KOPT-K1 (cell line): ENCODE data around the gene FRMD4A.
"Not testable (repeated sequence)": the region's sequence is repeated elsewhere in the genome, so short reads cannot be mapped to it uniquely, and the experiment has no call there.

ENCODE experiments used
- H3K27ac ChIP-seq: fragments of 200-600 bp; sonication (generic); 2 replicates; pipeline ENCODE4 v1.5.1; 2016; ENCODE audit warnings: antibody characterized with exemption, mild to moderate bottlenecking, low read depth, low read length; ENCODE audit not compliant: poor library complexity, severe bottlenecking
- H3K36me3 ChIP-seq: fragments of 200-600 bp; sonication (generic); 2 replicates; pipeline ENCODE4 v1.5.1; 2017; ENCODE audit warnings: antibody characterized with exemption, mild to moderate bottlenecking, low read length, moderate library complexity; ENCODE audit not compliant: insufficient read depth
- H3K9me3 ChIP-seq: fragments of 200-600 bp; sonication (generic); 2 replicates; pipeline ENCODE4 v1.5.1; 2017; ENCODE audit warnings: antibody characterized with exemption, low read length, mild to moderate bottlenecking; ENCODE audit not compliant: insufficient read depth, poor library complexity, severe bottlenecking

Gene FRMD4A

DNA sequence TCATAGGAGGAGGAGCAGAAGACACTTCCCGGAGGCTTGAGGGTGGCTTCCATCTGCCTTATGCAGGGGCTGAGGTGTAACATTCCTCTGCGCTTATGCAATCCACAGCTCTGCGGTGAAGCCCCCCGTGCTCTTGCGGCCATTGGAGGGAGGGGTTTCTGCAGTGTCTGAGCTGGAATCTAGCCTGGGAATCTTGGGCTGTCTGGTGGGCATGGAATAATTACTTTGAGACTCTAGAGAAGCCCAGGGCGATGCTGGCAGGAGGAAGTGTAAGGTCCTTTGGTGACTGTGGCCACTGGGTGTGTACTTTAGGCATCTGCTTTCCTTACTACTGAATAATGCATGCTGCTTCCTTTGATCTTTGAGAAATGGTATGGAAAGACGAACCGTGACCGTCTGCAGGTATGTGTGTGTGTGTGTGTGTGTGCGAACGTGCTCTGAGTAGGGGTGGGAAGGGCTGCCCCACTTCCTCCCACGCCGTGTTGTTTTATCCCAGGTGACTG, 563.0 kb downstream of the FRMD4A start:
- H3K27ac ChIP-seq, result no peak overlapping the region
- H3K36me3 ChIP-seq, result no peaks in the 10 kb centered on the region
- no peaks in the 10 kb centered on the region for H3K9me3 ChIP-seq

DNA sequence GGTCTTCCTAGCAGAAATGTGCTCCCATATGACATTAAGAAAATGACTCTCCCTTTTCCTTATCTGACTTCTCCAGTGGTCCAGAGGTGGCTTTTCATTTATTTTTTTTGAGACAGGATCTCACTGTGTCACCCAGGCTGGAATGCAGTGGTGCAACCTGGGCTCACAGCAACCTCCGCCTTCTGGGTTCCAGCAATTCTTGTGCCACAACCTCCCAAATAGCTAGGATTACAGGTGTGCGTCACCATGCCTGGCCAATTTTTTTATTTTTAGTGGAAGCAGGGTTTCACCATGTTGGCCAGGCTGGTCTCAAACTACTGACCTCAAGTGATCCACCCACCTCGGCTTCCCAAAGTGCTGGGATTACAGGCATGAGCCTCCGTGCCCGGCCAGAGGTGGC, 563.6 kb downstream of the FRMD4A start:
- H3K27ac ChIP-seq, H3K9me3 ChIP-seq, H3K36me3 ChIP-seq: not testable (repeated sequence)

DNA sequence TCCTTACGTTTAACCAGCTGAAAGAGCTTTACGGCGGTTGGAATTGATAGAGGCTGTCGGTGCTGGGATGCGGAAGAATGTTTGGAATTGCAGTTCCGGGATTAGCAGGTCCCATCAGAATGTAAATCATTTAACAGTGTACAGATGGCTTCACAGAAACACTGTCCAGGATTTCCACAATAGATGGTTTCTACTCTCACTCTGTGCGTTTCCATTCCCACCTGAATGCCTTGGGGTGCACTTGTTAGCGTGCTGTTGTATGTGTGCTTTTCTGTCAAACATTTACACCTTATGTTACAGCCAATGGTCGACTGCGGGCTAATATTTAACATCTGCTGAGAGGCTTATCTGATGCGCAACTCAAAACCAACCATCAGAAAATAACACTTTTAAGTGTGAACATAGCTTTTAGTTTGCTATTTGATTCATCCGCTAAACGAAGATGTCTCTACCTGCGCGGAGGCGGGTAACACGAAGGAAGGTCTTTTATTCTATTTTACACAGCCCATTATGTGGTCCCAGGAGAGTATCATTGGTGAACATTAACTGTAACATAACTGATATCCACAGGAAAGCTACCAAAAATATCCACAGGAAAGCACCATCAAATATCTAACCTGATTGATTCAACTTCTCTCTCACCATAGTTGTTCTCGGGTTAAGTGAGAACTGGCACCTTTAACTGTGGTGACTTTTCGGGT, 564.9 kb downstream of the FRMD4A start:
- Histone ChIP-seq H3K9me3 (no peaks in the 10 kb centered on the region), H3K36me3 (no peaks in the 10 kb centered on the region), H3K27ac (no peak overlapping the region)

DNA sequence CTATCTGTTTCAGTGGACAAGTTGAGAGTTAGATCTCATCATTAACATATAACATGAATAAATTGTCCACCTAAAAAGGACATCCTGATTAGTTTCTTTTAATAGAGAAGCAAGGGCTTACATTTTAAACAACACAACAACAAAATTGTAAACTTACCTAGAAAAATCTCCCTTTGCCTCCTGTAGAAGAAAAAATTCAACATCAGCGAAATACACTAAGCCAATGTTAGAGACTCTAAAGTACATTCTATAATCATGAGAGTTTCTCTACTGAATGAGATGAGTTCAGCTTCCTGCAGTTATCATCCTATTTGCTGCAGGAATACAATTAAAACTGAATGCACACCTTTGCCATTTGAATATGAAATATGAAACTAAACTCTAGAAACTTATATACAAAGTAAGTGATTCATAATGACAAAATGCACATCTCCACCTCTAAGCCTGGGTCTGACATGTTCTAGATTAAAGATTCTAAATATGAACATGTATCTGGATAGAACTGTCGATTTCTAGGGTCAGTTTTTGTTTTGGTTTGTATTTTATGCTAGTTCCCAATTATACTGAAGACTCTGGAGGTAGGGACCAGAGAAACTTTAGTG, 569.1 kb downstream of the FRMD4A start:
- no peaks in the 10 kb centered on the region for H3K9me3 ChIP-seq
- no peak overlapping the region for H3K27ac ChIP-seq
- no peaks in the 10 kb centered on the region for H3K36me3 ChIP-seq

DNA sequence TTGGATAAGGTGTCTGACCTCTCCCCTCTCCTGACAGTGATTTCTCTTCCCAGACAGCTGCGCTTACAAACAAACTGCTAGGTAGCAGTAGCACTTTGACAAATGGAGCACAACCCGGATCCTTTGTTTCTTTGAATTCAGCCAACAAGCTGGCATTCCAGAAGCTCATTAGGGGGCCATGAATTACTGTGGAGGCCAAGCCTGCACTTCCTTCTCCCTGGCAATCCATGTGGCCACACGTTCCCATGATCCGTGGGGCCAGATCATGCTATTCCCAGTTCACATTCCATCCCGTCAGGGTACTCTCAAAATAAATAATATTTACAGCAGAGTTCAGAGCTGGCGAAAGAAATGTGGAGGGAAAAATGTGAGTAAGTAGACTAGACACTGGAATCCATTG, 571.6 kb downstream of the FRMD4A start:
- Histone ChIP-seq H3K27ac (no peak overlapping the region), H3K36me3 (no peaks in the 10 kb centered on the region), H3K9me3 (no peaks in the 10 kb centered on the region)

DNA sequence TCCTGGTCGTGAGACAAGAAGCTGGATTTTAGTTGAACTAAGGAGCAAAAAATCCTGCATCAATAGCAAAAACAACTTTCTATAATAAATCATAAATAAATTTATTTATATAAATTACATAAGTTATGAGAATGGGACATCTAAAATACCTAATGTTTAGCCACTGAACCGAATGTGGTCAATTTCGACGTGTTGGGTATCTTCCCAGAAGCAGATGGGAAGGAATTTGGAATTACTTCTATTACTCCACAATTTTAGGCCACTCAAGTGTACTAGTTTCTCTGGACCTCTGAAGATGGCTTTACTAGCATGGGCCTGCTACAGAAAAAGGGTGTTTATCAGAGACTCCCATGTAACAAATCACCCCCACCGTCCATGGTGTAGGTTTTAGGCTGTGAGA, 572.0 kb downstream of the FRMD4A start:
- H3K27ac ChIP-seq, result no peak overlapping the region
- H3K9me3 ChIP-seq, result no peaks in the 10 kb centered on the region
- no peaks in the 10 kb centered on the region for H3K36me3 ChIP-seq

DNA sequence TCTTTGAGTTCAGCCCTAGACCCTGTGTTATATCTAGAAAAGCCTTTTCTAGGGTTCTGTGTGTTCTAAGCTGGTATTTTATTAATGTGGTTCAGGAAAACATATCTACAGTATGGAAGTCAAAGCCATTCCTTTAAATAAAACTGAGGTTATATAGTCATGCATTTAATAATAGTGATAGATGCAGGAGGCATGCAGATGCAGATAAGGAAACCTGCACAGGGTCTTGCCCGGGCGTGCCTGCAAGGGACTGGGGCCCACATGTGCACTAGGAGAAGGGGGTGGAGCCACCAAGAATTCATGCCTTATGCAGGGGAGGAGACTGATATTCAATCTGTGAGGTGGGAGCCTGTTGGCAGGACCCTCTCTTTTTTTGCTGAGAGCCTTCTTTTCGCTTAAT, 572.4 kb downstream of the FRMD4A start:
- peak overlapping the region; percentile 37 for H3K27ac ChIP-seq
- H3K36me3 ChIP-seq, result no peaks in the 10 kb centered on the region
- no peaks in the 10 kb centered on the region for H3K9me3 ChIP-seq

DNA sequence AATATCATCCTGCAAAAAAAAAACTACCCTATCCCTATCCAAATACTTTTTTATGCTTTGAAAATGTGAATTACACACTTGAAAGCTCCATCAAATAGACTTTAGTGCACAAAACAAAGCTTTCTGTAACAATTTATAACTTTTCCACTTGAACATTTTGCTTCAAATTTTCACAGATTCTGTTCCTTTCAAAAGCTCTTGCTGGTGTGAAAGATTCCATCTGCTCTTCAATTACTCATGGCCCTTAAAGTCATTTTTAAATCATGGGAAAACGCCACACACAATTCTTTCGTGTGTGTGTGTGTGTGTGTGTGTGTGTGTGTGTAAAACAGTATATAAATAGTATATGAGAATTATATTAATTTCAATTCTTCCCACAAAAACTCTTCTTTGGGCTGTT, 576.4 kb downstream of the FRMD4A start:
- Histone ChIP-seq H3K36me3 (no peaks in the 10 kb centered on the region), H3K27ac (no peak overlapping the region), H3K9me3 (no peaks in the 10 kb centered on the region)

DNA sequence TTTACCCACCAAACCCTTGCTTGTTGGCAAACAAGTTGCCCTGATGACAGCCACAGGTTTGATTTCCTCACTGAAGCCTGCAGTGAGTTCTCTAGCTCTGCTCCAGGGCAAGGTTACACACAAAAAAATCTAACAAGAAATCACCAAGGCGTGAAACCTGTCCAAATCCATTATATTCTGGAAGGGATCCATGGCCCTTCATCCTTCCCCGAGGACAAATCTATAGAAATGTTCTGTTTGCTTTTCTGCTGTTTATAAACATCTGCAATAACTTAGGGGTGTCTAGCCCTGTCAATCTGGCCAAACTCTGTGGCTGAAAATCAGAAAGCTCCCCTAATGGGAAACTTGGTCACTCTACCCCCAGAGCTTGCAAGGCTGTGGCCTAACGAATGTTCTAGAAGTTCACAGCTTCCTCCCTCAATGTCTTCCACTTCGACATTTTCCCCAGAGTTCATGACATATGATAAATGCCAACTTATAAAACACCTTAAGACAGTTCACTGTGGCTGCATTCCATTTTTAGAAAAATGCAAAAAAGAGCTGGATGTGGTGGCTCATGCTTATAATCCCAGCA, 579.4 kb downstream of the FRMD4A start:
- Histone ChIP-seq H3K9me3 (no peaks in the 10 kb centered on the region), H3K36me3 (no peaks in the 10 kb centered on the region), H3K27ac (no peak overlapping the region)

DNA sequence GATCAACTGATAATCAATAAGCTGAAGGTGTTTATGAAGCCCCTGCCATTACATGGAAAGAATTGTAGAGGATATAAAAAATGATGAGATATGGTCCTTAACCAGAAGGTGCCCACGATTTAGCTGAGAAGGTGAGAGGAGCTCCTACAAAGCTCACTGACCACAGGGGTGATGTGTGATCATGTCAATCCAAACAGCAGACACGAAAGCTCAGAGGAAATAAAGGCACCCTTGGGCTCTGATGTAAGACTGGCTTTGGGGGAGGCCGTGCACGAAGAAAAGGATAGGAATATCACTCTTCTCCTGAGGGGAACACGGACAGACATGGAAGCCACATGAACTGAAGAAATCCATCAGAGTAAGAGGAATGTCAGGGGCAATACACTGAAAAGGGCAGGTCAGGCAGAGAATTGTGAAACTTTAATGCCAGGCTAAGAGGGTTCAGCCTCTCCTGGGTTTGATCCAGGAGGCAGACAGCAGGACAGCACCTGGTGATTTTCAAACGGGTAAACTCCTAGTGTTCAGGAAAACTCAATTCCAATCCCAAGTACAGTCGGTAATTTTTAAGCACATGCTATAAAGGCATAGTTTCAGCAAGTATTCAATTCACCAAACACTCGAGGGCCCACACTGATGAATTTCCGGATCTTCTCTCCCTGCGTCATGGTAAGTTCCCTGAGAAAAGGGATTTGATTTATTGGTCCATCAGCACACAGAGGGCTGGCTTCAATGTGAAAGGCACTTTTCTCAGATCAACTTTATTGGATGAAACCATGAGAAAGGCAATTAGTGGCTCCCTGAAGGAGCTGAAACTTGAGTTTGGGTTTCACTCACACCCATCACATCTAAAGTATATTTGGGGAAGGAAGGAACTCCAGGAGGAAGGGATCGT, 580.2 kb downstream of the FRMD4A start:
- Histone ChIP-seq H3K36me3 (no peaks in the 10 kb centered on the region), H3K9me3 (no peaks in the 10 kb centered on the region)

DNA sequence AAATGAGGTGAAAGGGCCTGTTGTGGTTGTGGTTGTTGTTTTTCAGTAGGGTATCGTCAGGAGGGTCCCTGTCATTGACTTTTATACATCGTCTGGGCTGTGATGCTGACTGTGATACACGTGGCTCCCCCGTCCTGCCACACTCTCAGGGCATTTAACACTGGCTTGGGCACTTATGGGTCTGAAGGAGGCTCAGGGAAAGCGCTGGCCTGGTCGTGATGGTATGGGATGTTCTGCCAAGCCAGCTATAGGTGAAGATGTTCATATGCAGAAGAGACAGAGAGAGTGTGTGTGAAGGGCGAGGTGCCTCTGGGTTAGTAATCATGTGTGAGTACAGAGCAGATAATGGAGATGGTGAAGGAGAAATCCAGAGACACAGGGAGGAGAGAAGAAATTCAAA, 585.5 kb downstream of the FRMD4A start:
- no peaks in the 10 kb centered on the region for H3K9me3 ChIP-seq
- H3K27ac ChIP-seq, result no peak overlapping the region
- H3K36me3 ChIP-seq, result no peaks in the 10 kb centered on the region

More for the DNA sequence above, 580.2 kb downstream of the FRMD4A start:
- no peak overlapping the region for H3K27ac ChIP-seq

DNA sequence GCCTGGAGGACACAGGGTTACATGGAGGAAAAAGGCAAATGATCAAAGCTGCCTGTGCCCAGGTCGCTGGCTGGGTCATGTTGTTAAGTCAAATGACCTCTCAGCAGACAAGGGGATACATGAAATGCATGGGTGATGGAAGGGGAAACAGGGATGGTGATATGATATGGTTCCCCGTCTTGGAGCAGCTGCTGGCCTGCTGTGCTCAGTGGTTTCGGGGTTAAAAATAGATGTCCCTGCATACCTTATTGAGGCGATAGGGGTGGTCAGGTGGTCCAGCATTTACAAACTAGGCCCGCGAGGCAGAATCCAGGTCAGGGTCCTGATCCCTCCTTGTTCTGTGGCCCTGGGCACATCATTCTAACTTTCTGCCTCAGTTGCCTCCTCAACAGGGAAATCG, 586.8 kb downstream of the FRMD4A start:
- no peaks in the 10 kb centered on the region for H3K9me3 ChIP-seq
- no peaks in the 10 kb centered on the region for H3K36me3 ChIP-seq
- H3K27ac ChIP-seq, result peak overlapping the region; percentile 26

DNA sequence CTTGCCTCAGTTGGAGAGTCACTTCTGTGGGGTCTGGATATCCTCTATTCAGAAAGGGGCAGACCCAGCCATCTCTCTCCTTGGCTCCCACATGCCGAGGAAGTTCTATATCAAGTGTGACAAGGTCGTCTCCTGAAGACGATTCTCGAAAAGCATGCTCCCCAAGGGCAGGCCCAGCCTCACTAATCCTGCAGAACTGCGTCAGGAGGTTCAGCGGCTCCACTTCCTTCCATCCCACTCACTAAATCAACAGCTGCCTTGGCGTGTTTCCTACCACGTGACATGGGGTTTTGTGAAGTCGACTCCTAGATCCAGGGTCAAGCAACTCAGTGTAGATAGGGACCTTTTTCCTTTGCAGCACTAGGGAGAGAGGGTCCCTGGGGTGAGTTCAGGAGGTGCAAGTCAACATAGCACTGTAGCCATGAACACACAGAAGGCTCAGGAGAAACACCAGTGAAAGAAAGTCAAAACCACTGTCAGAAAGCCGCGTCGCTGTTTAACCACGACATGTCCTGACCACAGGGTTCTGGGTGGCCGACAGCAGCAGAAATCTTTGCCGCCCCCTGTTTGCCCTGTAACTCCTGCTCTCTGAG, 587.5 kb downstream of the FRMD4A start:
- Histone ChIP-seq H3K27ac (peak overlapping the region; percentile 26), H3K36me3 (no peaks in the 10 kb centered on the region)

DNA sequence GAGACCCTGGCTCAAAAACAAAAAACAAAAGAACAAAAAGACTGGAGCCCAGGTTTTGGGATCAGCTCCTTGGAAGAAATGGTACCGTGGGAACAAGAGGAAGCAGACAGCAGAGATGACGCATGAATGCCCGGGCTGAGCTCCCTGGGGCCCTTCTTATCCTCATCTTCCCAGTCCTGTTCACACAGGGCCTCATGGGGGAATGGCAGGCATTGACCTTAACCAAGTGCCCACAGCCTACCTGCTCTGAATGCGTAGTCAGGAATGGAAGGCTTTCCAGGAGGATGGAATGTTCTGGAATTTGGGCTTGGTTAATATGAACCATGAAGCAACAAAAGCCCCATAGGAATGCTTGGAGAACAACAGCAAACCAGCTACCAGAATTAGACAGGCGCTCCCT, 589.3 kb downstream of the FRMD4A start:
- H3K9me3 ChIP-seq, result no peaks in the 10 kb centered on the region
- no peak overlapping the region for H3K27ac ChIP-seq
- H3K36me3 ChIP-seq, result no peaks in the 10 kb centered on the region

More for the DNA sequence above, 587.5 kb downstream of the FRMD4A start:
- no peaks in the 10 kb centered on the region for H3K9me3 ChIP-seq

DNA sequence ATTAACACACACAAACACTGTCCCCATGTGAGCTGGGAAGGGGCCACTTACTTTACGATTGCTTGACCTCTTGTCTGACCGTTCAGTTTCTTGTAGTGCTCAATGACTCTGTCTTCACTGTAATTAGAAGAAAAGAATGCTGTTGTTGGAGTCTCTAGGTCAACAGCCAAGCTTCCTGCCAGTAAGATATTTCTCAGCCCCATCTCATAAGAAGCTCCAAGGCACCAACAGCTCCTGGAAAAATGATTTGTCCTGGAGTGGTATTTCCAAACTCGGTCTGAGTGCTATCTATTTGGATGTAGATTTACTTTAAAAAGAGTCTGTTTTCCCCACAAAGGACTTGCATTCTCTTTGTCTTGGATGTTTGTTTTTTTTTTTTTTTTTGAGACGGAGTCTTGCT, 590.3 kb downstream of the FRMD4A start:
- H3K27ac ChIP-seq, result no peak overlapping the region
- H3K36me3 ChIP-seq, result no peaks in the 10 kb centered on the region
- no peaks in the 10 kb centered on the region for H3K9me3 ChIP-seq
